SK-N-SH treated with all-trans-retinoic acid at 6 μM for 48 hours (cell line): ENCODE measurements around the gene JPT2.
A peak's percentile ranks its signal among the peaks of the same experiment; 100 is the strongest.

ENCODE experiments used
- ATAC-seq: fragments of 200-7000 bp; cut with Tn5 transposase; 3 replicates; pipeline ENCODE4 v1.9.1; 2020; ENCODE audit warnings: mild to moderate bottlenecking, moderate library complexity
- CSDC2 ChIP-seq: fragments of 250-450 bp; sonication (Bioruptor Pico); IDR thresholded peaks from 2 replicates; pipeline ENCODE4 v1.5.0; 2020; ENCODE audit warnings: mild to moderate bottlenecking, moderate library complexity
- ESRRG ChIP-seq: fragments of 250-450 bp; sonication (Bioruptor Pico); IDR thresholded peaks from 2 replicates; pipeline ENCODE4 v1.6.1; 2021; ENCODE audit warnings: mild to moderate bottlenecking
- GLIS3 ChIP-seq: fragments of 250-450 bp; sonication (Bioruptor Pico); IDR thresholded peaks from 2 replicates; pipeline ENCODE4 v1.5.0; 2020; ENCODE audit warnings: mild to moderate bottlenecking, moderate library complexity
- TOX ChIP-seq: fragments of 250-450 bp; sonication (Bioruptor Pico); IDR thresholded peaks from 2 replicates; pipeline ENCODE4 v1.8.0; 2021; ENCODE audit warnings: mild to moderate bottlenecking, moderate library complexity, borderline replicate concordance
- TSHZ2 ChIP-seq: fragments of 250-450 bp; sonication (Bioruptor Pico); IDR thresholded peaks from 2 replicates; pipeline ENCODE4 v1.5.0; 2020; ENCODE audit warnings: mild to moderate bottlenecking, moderate library complexity
- ZFP3 ChIP-seq: fragments of 250-450 bp; sonication (Bioruptor Pico); IDR thresholded peaks from 2 replicates; pipeline ENCODE4 v1.5.0; 2020; ENCODE audit warnings: mild to moderate bottlenecking, moderate library complexity
- ZFP30 ChIP-seq: fragments of 450-650 bp; formaldehyde crosslinking; IDR thresholded peaks from 2 replicates; pipeline ENCODE4 v1.5.0; 2022; ENCODE audit warnings: mild to moderate bottlenecking, moderate library complexity
- ZNF565 ChIP-seq: fragments of 450-650 bp; formaldehyde crosslinking; conservative IDR thresholded peaks from 2 replicates; pipeline ENCODE4 v1.5.0; 2020; ENCODE audit warnings: low read depth, mild to moderate bottlenecking, moderate library complexity
- TF ChIP-seq, protein P1 (sequence below): fragments of 250-450 bp; sonication (Bioruptor Pico); IDR thresholded peaks from 2 replicates; pipeline ENCODE4 v1.5.1; 2021; ENCODE audit warnings: mild to moderate bottlenecking, moderate library complexity
- TF ChIP-seq, protein P2 (sequence below): fragments of 250-450 bp; sonication (Bioruptor Pico); IDR thresholded peaks from 2 replicates; pipeline ENCODE4 v1.5.1; 2020; ENCODE audit warnings: low read depth, mild to moderate bottlenecking, moderate library complexity
- TF ChIP-seq, protein P3 (sequence below): fragments of 250-450 bp; sonication (Bioruptor Pico); IDR thresholded peaks from 2 replicates; pipeline ENCODE4 v1.8.0; 2021; ENCODE audit warnings: low read depth, mild to moderate bottlenecking, moderate library complexity, borderline replicate concordance
- TF ChIP-seq, protein P4 (sequence below): fragments of 250-450 bp; sonication (Bioruptor Pico); IDR thresholded peaks from 2 replicates; pipeline ENCODE4 v1.8.0; 2020; ENCODE audit warnings: mild to moderate bottlenecking, moderate library complexity, borderline replicate concordance

JPT2 gene

DNA sequence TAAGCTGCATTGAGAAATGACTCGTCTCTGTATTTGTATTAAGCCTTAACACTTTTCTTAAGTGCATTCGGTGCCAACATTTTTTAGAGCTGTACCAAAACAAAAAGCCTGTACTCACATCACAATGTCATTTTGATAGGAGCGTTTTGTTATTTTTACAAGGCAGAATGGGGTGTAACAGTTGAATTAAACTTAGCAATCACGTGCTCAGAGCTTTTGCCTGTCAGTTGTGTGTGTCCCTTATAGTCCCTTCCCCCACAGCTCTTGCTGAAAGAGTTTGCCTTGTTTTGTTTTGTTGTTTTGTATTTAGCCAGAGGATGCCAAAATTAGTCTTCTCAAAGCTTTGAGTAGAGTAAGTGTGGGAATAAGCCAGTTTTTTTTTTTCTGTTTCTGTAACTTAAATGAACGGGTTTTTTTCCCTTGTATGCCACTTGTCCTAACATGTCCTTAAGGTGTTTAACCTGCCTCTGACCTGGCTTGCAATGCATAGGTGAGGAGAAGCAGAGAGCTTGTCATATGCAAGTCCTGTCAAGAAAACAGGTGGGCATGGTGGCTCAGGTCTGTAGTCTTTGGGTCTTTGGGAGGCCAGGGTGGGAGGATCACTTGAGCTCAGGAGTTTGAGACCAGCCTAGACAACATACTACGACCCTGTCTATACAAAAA, 23.3 kb downstream of the JPT2 start:
- TF ChIP-seq ZNF565 (CRISPR knock-in tag), result no peak
- no peak for TF ChIP-seq TOX
- no peak for ATAC-seq

DNA sequence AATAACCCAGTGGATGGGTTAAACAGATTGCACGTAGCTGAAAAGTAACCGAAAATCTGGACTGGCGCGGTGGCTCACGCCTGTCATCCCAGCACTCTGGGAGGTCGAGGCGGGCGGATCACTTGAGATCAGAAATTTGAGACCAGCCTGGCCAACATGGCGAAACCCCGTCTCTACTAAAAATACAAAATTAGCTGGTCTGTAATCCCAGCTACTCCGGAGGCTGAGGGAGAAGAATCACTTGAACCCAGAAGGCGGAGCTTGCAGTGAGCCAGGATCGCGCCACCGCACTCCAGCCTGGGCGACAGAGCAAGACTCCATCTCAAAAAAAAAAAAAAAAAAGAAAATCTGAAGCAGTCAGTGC, 27.2 kb downstream of the JPT2 start:
- ATAC-seq, result peak; percentile 51

DNA sequence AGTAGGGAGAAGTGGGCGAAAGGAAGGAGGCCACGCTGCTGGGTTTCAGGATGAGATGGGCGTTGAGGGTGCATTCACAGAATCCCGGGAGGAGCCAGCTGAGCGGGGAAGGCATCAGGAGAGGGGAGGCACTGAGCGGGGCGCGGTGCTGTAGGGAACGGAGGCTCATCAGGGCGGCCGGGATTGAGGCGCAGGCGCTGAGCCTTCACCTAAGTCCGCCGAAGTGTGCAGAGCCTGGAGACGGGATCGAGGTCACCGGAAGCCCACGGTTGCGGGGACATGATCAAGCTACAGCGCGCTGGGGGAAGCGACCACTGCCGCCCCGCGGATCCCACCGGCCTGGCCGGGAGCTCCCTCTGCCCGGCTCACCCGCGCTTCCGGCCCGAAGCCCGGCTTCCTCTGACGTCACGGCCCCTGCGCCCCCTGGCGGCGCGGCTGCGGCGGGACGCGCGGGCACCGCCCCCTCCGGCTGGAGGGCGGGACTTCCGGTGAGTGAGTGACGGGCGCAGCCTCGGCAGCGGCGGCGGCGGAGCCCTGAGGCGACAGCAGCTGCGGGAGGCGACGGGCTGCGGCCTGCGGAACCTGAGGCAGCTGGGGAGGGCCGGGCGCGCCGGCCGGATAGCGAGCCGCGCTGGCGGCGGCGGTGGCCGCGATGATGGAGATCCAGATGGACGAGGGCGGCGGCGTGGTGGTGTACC, 27.8 kb downstream of the JPT2 start, which contains the start of gene MAPK8IP3:
Gene MAPK8IP3, plus strand, starts transcription at position 508 of the 698 bp plus-strand sequence. Its CDS starts 145 bp downstream, at position 653.
- peak; percentile 81 for ATAC-seq
- 0 out of 2 replicates have a peak, but pooled peaks have one; percentile 12 for TF ChIP-seq TSHZ2 (CRISPR knock-in tag)
- peak; percentile 79; the same call in 1 of the 2 replicates for TF ChIP-seq GLIS3 (CRISPR knock-in tag)
- no peak for TF ChIP-seq TOX
- 0 out of 2 replicates have a peak, but pooled peaks have one; percentile 44 for TF ChIP-seq ESRRG (CRISPR knock-in tag)
- TF ChIP-seq, protein P1, sequence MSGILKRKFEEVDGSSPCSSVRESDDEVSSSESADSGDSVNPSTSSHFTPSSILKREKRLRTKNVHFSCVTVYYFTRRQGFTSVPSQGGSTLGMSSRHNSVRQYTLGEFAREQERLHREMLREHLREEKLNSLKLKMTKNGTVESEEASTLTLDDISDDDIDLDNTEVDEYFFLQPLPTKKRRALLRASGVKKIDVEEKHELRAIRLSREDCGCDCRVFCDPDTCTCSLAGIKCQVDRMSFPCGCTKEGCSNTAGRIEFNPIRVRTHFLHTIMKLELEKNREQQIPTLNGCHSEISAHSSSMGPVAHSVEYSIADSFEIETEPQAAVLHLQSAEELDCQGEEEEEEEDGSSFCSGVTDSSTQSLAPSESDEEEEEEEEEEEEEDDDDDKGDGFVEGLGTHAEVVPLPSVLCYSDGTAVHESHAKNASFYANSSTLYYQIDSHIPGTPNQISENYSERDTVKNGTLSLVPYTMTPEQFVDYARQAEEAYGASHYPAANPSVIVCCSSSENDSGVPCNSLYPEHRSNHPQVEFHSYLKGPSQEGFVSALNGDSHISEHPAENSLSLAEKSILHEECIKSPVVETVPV (CRISPR knock-in tag), result peak; percentile 53; the same call in 1 of the 2 replicates
- no peak for TF ChIP-seq CSDC2 (CRISPR knock-in tag)
- TF ChIP-seq ZFP3 (CRISPR knock-in tag), result peak; percentile 85
- TF ChIP-seq, all 23 proteins: peak for 5

DNA sequence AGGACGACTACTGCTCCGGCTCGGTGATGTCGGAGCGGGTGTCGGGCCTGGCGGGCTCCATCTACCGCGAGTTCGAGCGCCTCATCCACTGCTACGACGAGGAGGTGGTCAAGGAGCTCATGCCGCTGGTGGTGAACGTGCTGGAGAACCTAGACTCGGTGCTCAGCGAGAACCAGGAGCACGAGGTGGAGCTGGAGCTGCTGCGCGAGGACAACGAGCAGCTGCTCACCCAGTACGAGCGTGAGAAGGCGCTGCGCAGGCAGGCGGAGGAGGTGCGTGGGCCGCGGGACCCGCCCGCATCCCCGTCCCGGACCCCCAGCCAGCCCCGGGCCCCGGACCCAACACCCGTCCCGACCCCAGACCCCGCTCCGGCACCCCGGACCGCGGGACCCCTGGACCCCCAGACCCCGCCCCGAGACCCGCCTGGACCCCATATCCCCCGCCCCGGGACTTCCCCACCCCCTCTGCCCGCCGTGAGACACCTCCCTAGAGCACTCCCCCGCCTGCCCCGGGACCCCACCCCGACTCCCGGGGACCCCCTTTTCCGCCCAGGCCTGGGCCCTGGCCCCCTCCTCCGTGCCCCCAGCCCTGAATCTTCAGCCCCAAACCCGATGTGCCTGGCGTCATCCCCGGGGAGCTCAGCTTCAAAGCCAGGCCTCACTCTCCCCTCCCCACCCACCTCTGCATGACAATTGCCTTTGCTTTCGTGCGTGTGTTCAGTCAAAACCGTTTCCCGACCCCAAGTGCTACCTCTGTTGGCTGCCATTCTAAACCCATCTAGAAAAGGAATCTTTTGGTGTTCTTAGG, 28.5 kb downstream of the JPT2 start:
- TF ChIP-seq, protein P2, sequence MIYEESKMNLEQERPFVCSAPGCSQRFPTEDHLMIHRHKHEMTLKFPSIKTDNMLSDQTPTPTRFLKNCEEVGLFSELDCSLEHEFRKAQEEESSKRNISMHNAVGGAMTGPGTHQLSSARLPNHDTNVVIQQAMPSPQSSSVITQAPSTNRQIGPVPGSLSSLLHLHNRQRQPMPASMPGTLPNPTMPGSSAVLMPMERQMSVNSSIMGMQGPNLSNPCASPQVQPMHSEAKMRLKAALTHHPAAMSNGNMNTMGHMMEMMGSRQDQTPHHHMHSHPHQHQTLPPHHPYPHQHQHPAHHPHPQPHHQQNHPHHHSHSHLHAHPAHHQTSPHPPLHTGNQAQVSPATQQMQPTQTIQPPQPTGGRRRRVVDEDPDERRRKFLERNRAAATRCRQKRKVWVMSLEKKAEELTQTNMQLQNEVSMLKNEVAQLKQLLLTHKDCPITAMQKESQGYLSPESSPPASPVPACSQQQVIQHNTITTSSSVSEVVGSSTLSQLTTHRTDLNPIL (CRISPR knock-in tag), result no peak
- TF ChIP-seq ESRRG (CRISPR knock-in tag) (no peak), ZNF565 (CRISPR knock-in tag) (no peak), GLIS3 (CRISPR knock-in tag) (no peak), ZFP30 (CRISPR knock-in tag) (no peak)
- TF ChIP-seq, protein P3, sequence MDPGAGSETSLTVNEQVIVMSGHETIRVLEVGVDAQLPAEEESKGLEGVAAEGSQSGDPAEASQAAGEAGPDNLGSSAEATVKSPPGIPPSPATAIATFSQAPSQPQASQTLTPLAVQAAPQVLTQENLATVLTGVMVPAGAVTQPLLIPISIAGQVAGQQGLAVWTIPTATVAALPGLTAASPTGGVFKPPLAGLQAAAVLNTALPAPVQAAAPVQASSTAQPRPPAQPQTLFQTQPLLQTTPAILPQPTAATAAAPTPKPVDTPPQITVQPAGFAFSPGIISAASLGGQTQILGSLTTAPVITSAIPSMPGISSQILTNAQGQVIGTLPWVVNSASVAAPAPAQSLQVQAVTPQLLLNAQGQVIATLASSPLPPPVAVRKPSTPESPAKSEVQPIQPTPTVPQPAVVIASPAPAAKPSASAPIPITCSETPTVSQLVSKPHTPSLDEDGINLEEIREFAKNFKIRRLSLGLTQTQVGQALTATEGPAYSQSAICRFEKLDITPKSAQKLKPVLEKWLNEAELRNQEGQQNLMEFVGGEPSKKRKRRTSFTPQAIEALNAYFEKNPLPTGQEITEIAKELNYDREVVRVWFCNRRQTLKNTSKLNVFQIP (CRISPR knock-in tag), result no peak
- peak; percentile 22 for ATAC-seq

GRCh38 chr16:1707193-1707790, 29.2 kb downstream of the JPT2 start:
- ATAC-seq, result 0 out of 3 replicates have a peak, but pooled peaks have one; percentile 6
- TF ChIP-seq, protein P4, sequence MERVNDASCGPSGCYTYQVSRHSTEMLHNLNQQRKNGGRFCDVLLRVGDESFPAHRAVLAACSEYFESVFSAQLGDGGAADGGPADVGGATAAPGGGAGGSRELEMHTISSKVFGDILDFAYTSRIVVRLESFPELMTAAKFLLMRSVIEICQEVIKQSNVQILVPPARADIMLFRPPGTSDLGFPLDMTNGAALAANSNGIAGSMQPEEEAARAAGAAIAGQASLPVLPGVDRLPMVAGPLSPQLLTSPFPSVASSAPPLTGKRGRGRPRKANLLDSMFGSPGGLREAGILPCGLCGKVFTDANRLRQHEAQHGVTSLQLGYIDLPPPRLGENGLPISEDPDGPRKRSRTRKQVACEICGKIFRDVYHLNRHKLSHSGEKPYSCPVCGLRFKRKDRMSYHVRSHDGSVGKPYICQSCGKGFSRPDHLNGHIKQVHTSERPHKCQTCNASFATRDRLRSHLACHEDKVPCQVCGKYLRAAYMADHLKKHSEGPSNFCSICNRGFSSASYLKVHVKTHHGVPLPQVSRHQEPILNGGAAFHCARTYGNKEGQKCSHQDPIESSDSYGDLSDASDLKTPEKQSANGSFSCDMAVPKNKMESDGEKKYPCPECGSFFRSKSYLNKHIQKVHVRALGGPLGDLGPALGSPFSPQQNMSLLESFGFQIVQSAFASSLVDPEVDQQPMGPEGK (CRISPR knock-in tag), result no peak
